AG10803 (cell line): Measurements from ENCODE around the gene PFDN6.
"Not testable (repeated sequence)": the region's sequence is repeated elsewhere in the genome, so short reads cannot be mapped to it uniquely, and the experiment has no call there.

Experiments
- DNase-seq: peaks from one replicate; pipeline ENCODE4 v3.0.0; 2010; ENCODE audit warnings: low read depth
- H3K4me3 ChIP-seq: 2 replicates; pipeline ENCODE4 v1.5.1; 2011; ENCODE audit warnings: mild to moderate bottlenecking, low read length, control low read depth
- TF ChIP-seq, protein P1 (sequence below): conservative IDR thresholded peaks from 2 replicates; pipeline ENCODE4 v1.5.1; 2011; ENCODE audit warnings: mild to moderate bottlenecking, low read length, control low read depth, inconsistent platforms

Gene PFDN6

DNA sequence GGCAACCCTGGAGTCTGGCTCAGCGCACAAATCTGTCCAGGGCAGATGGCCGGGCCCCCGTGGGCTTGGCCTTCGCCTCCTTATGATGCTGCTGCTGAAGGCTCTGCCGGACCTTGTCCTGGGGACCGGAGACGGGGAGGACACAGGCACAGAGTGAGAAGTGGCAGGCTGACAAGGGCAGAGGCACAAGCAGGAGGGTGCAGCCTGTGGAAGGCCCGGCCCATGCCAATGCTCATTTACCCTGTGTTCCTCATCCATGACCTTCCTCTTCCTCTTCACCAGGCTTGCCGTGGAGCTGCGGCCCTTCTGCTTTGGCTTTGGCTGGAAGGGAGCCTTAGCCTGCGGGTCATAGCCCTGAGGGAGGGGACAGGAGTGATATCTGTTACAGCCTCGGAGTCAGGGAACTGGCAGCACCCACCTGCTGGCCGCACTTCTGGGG lies 10.1 kb upstream of the PFDN6 start:
- no peak for DNase-seq
- no peak overlapping the region for H3K4me3 ChIP-seq
- TF ChIP-seq, protein P1, sequence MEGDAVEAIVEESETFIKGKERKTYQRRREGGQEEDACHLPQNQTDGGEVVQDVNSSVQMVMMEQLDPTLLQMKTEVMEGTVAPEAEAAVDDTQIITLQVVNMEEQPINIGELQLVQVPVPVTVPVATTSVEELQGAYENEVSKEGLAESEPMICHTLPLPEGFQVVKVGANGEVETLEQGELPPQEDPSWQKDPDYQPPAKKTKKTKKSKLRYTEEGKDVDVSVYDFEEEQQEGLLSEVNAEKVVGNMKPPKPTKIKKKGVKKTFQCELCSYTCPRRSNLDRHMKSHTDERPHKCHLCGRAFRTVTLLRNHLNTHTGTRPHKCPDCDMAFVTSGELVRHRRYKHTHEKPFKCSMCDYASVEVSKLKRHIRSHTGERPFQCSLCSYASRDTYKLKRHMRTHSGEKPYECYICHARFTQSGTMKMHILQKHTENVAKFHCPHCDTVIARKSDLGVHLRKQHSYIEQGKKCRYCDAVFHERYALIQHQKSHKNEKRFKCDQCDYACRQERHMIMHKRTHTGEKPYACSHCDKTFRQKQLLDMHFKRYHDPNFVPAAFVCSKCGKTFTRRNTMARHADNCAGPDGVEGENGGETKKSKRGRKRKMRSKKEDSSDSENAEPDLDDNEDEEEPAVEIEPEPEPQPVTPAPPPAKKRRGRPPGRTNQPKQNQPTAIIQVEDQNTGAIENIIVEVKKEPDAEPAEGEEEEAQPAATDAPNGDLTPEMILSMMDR: no peak

DNA sequence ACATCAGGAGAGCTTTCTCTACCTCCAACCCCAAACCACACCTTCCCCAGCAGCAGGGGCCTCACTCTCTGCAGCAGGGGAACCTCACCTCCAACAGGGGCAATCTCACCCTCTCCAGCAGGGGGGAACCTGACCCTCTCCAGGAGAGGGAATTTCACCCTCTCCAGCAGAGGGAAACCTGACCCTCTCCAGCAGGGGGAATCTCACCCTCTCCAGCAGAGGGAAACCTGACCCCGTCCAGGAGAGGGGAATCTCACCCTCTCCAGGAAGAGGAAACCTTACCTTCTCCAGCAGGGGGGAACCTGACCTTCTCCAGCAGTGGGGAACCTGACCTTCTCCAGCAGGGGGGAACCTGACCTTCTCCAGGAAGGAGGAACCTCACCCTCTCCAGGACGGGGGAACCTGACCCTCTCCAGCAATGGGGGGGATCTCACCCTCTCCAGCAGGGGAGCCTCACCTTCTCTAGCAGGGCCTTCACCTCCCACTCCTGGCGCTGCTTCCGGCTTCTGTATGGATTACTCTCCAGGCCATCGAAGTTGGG lies 9.4 kb upstream of the PFDN6 start:
- TF ChIP-seq, protein P1: peak; percentile 57
- peak; percentile 34 for DNase-seq

DNA sequence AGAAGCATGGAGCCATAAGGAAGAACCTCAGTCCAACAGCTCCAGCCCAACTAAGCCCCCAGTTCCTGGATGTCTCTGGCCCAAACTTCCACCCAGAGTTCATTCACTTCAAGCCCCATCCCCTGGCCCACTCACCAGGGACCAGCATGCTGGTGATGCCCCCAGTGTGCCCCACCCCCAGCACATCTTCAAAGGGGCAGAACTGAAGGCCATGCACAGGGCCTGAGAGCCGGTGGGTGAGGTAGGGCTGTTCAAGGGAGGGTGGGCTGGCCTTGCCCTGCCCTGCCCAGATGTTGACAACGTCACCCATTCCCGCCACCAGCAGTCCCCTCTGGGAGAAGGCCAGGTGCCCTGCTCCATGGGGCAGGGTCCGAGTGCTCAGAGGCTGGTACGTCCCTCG lies 8.9 kb upstream of the PFDN6 start:
- TF ChIP-seq, protein P1: no peak
- H3K4me3 ChIP-seq: no peak overlapping the region
- no peak for DNase-seq

More for the DNA sequence above, 9.4 kb upstream of the PFDN6 start:
- H3K4me3 ChIP-seq: no peak overlapping the region

DNA sequence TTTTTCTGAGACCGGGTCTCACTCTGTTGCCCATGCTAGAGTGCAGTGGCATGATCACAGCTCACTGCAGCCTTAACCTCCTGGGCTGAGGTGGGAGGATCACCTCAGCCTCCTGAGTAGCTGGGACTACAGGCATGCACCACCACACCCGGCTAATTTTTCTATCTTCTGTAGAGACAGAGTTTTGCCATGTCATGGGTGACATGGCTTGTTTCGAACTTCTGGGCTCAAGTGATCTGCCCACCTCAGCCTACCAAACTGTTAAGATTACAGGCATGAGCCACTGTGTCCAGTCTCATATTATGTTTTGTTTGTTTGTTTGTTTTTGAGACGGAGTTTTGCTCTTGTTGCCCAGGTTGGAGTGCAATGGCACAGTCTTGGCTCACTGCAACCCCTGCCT lies 4.2 kb upstream of the PFDN6 start:
- not testable (repeated sequence) for H3K4me3 ChIP-seq, DNase-seq

DNA sequence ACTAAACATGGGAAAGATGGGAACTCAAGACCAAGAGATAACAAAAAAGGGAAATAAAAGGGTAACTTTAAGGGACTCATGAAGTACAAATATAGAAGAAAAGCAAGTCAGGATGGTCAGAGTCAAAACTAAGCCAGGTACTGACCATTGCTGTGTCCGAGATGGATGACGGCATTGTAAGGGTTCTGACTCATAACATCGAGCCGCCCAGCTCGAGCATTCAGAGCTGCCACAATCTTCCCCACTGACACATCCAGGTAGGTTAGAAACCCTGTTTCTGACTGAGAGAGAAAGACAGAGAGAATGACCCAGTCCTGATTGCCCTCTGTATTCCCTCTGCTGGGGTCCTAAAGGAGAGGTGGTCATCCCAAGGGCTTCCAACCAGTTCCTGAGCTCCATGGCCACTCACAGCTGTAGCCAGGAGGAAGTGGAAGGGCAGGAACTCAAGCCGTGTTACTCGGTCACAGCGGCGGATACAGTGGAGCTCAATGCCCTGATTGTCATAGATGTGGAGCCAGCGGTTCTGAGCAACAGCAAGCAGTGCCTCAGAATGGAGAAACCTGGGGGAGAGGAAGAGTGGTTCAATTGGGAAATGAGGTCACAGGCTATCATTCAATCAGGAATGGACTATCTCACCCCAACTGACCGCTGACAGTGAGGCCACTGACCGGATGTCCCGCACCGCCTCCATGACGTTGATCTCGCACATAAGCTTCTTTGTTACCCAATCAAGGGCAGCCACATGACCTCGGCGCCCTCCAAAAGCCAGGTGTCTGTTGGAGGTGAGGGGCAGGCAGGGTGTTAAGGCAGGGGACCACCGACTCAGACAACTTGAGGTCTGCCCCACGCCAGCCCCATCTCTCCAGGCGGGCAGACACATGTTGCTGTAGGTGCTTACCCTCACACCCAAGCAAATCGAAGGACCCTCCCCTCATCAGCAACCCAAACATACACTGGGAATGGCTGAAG lies 2.2 kb upstream of the PFDN6 start:
- DNase-seq: no peak
- TF ChIP-seq, protein P1: no peak
- H3K4me3 ChIP-seq: no peak overlapping the region; the same call in 1 of the 2 replicates

DNA sequence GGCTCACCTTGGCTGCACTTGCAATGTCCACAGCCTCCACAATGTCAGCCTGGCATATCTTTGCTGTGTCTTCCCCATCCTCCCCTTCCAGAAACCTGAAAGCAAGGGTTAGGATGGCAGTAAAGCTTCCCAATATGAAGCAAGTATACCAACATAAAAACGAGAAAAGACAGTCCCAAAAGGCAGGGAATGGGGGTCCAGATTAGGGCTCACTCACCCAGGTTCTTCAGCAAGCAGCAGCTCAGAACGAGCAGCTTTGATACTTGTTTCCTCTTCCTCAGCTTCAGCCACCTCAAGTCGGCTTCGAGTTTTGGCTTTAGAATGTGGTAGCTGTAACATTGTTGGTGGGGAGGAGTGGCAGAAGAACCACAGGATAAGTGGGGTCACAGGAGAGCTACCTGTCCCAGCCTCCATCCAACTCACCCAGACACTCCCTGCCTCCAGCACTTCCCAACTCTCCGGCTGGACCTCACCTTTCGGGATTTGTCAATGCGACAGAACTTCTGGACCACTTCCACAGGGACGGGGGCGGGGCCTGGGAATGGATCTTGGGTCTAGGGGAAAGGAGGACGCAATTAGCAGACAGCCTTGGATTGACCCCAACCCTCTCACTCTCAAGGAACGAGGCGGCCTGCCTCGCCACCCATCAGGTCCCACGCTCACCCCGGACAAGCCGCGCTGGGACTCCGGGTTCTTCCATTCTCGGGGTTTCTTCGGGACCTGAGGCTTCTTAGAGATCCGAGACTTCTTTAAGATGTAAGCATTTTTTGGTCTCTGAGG lies 1.1 kb upstream of the PFDN6 start:
- H3K4me3 ChIP-seq: peak overlapping the region; percentile 96
- TF ChIP-seq, protein P1: no peak
- no peak for DNase-seq

DNA sequence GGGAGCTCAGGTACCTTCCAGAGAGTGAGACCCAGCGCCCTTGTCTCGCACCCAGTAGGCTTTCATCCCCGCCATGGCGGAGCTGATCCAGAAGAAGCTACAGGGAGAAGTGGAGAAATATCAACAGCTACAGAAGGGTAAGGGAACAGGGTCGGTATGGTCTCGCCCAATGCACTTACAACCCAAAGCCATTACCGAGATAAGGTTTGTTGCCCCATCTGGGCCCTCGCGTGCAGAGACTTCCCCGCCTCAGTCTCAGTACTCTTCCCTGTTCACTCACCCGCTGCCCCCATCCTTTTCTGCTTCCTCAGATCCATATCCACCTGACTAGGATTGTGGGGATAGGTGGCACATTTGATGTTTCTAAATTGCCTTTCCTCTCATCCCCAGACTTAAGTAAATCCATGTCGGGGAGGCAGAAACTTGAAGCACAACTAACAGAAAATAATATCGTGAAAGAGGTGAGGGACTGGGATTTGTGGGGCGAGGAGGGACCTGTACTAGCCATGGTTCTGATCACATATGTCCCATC lies 449 bp downstream of the PFDN6 start:
- DNase-seq: no peak
- TF ChIP-seq, protein P1: no peak
- H3K4me3 ChIP-seq: peak overlapping the region; percentile 96
